Heart right ventricle (tissue), 16 donors: ENCODE results near the gene IFFO2. TPM values are rescaled to one million over a fixed set of nuclear protein-coding genes. Genes with fewer than 3 reads are reported as not detected.

ENCODE experiments used
- ATAC-seq, 8 donors: fragments of 200-7000 bp; cut with Tn5 transposase; one replicate each; pipeline ENCODE4 v1.9.1; 2020; ENCODE audit warnings: mild to moderate bottlenecking in 8 of 8, moderate library complexity in 8 of 8, moderate number of reproducible peaks in 1 of 8
- DNase-seq, 2 donors: peaks; one replicate each; pipeline ENCODE4 v3.0.0-alpha.2; 2020
- H3K27ac ChIP-seq, 10 donors: fragments of 200-600 bp; sonication (generic) in 2 of 10; one replicate each; pipeline versions ENCODE4 v1.5.0 to v1.8.0; 2020 to 2022; ENCODE audit warnings: mild to moderate bottlenecking in 3 of 10
- H3K27me3 ChIP-seq, 7 donors: fragments of 200-600 bp; one replicate each; pipeline ENCODE4 v1.8.0; 2021 to 2022; ENCODE audit warnings: mild to moderate bottlenecking in 2 of 7
- H3K36me3 ChIP-seq, 9 donors: fragments of 200-600 bp; sonication (generic) in 1 of 9; one replicate each; pipeline versions ENCODE4 v1.5.0 to v1.8.0; 2020 to 2022; ENCODE audit warnings: mild to moderate bottlenecking in 2 of 9
- H3K4me1 ChIP-seq, 9 donors: fragments of 200-600 bp; sonication (generic) in 1 of 9; one replicate each; pipeline versions ENCODE4 v1.5.0 to v1.8.0; 2020 to 2022; ENCODE audit warnings: mild to moderate bottlenecking in 4 of 9
- H3K4me3 ChIP-seq, 10 donors: fragments of 200-600 bp; sonication (generic) in 2 of 10; one replicate each; pipeline versions ENCODE4 v1.5.0 to v1.8.0; 2020 to 2022; ENCODE audit warnings: mild to moderate bottlenecking in 7 of 10, moderate library complexity in 2 of 10
- H3K9me3 ChIP-seq, 11 donors: fragments of 200-600 bp in 10 of 11; sonication (generic) in 2 of 11; one replicate each; pipeline versions ENCODE4 v1.5.0 to v1.8.0; 2013 to 2022; ENCODE audit warnings: mild to moderate bottlenecking in 2 of 11, control low read depth in 1 of 11, moderate library complexity in 1 of 11
- CTCF ChIP-seq, 9 donors: fragments of 200-600 bp; sonication (generic) in 2 of 9; IDR thresholded peaks; one replicate each; pipeline versions ENCODE4 v1.5.0 to v1.8.0; 2021 to 2022; ENCODE audit warnings: antibody characterized with exemption in 9 of 9, mild to moderate bottlenecking in 5 of 9, moderate library complexity in 1 of 9
- WGBS, 2 donors: extraction: QIAGEN DNeasy Blood & Tissue Kit; methylation state at CpG; one replicate each; pipeline ENCODE4 v1.1.7; 2013; ENCODE audit warnings: inconsistent platforms in 1 of 2; 5-methylcytosine and 5-hydroxymethylcytosine counted together
- intact Hi-C, 10 donors: fragments of 100-400 bp; cut with DNase I; formaldehyde crosslinking; loops; one replicate each; pipeline versions ENCODE4 v1.11.1 to v1.14.2; 2022
- polyA plus RNA-seq, 2 donors: library from polyadenylated mRNA; stranded (reverse); fragments of 200-250 nt; gene quantifications; one replicate each; pipeline ENCODE4 v1.2.3, GENCODE V29; 2013
- total RNA-seq, 10 donors: library from RNA; stranded (reverse); fragmentation: NEBNext Ultra II Directional in 3 of 10; extraction: Animal tissue kit (Norgen Biotek cat#: 25700) in 3 of 10; gene quantifications; one replicate each; pipeline versions ENCODE4 v1.2.1 to v1.2.4, GENCODE V29; 2021 to 2023
- donor health status: Arrhythmogenic right ventricular cardiomyopathy.
- donor health status: ischemic (EF 13 %, LVEDD 7.1; RV severe dilation, severe dysfunction).
- donor health status: healthy with polysubstance abuse.
- donor health status: DM: no; HTN: yes; CAD: no.
- donor health status: DM: no; HTN: no; CAD: no.
- donor health status: ischemic (EF 25% LVEDD 6.9; RV normal size, moderate dysfunction).
- donor health status: ischemic (EF 25% LVEDD 5.7; RV mildly dilated, moderate dysfunction).
- donor health status: healthy.
- donor health status: DM: yes; HTN: yes; CAD: no.
- donor health status: Ischemic cardiomyopathy.
- donor health status: ischemic (EF 35%, LVEDD 5.7; RV mildly dilated, moderate dysfunction).
- donor health status: nonischemic (EF 11% LVEDD 7.7; RV severe dilation, severe dysfunction).
- donor health status: DM: yes; HTN: yes; CAD: no.
- donor health status: PGD.
- donor health status: ischemic (EF 29% LVEDD 5.4; RV normal size, mild dysfunction).
- donor health status: nonischemic (EF 23%, LVEDD 6.1; RV moderate dilation, normal function).

Gene IFFO2
- total and polyA plus RNA-seq, 12 donors = 2.2 to 8.2 (median 4.6) TPM

- Histone ChIP-seq H3K4me3 (no peak overlapping the region), H3K27me3 (no peaks in the 10 kb centered on the region), H3K9me3 (no peaks in the 10 kb centered on the region), H3K27ac (peak overlapping the region; percentile 18 to 86 (median 76)), H3K36me3 (peaks cover 0 to 69% (median 10%) of the 10 kb centered on the region in 9 donors), H3K4me1 (peaks cover 4 to 45% (median 31%) of the 10 kb centered on the region in 9 donors)
- peak; percentile 93 to 100 (median 98) for TF ChIP-seq CTCF (IDR thresholded peaks at IDR 0.05)
- ATAC-seq = peak; percentile 86 to 95 (median 90)
- 26 to 30% methylated on average over 22 of the region's 22 CpGs for WGBS, 2 donors
- intact Hi-C loops = loop anchor here in 4 of 10 donors (5.0 to 10.0 kb wide), 4 partner anchors 39 to 184 kb away; partner anchors contain the start of gene IFFO2 (in 1 of the 4)
- DNase-seq = peak; percentile 85 to 89
Observed at GRCh38 chr1:18913065-18913835, 43.2 kb downstream of the IFFO2 start.

- ATAC-seq = no peak
Observed at GRCh38 chr1:18912550-18912949, 43.9 kb downstream of the IFFO2 start.

DNA sequence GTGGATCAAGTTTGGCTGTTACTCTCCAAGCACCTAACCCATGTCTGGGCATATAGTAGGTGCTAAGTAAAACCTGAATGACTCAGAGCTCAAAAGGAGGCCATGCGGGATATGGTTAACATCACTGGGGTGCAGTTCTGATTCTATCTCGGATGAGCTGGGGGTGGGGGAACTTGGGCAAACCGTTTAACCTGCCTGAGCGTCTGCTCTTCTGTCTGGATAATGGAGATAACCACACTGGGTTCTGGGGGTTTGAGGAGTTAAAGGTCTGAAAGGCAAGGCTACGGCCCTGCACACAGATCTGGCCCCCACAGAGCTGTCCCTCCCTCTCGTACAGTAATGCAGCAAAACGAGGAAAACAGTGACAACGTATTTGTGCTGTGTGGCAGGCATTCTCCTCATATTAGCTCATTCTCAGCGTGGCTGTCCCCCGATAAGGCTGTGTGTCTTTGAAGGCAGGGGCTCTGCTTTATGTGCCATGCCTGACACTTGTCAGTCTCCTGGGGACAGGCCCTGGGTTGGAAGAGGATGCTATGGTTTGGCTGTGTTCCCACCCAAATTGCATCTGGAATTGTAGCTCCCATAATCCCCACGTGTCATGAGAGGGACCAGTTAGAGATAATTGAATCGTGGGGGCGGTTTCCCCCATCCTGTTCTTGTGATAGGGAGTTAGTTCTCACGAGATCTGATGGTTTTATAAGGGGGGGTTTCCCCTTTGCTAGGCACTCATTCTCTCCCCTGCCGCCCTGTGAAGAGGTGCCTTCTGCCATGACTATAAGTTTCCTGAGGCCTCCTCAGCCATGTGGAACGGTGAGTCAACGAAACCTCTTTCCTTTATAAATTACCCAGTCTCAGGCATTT is 47.3 kb downstream of the IFFO2 start:
- no peak for DNase-seq
- no peaks in the 10 kb centered on the region for H3K27me3 ChIP-seq
- TF ChIP-seq CTCF (IDR thresholded peaks at IDR 0.05) = no peak
- intact Hi-C loops = loop anchor here (5.0 to 10.0 kb wide), 9 partner anchors 46 to 336 kb away; partner anchors contain the start of gene IFFO2 (in 3 of the 10)
- peaks cover 0 to 46% (median 10%) of the 10 kb centered on the region in 9 donors for H3K36me3 ChIP-seq
- peak overlapping the region in 5 of 10 donors; percentile 67 to 80 (median 75) for H3K27ac ChIP-seq
- no peaks in the 10 kb centered on the region for H3K9me3 ChIP-seq
- 67 to 74% methylated on average over 17 of the region's 17 CpGs for WGBS, 2 donors
- H3K4me1 ChIP-seq = peaks cover 12 to 56% (median 41%) of the 10 kb centered on the region in 9 donors
- no peak for ATAC-seq
- H3K4me3 ChIP-seq = no peak overlapping the region

More at GRCh38 chr1:18912550-18912949, 43.9 kb downstream of the IFFO2 start:
- intact Hi-C loops = loop anchor here in 4 of 10 donors (5.0 to 10.0 kb wide), 4 partner anchors 40 to 185 kb away; partner anchors contain the start of gene IFFO2 (in 1 of the 4)
- H3K36me3 ChIP-seq = peaks cover 0 to 68% (median 10%) of the 10 kb centered on the region in 9 donors
- DNase-seq = no peak
- no peak overlapping the region for H3K4me3 ChIP-seq
- peak overlapping the region in 8 of 10 donors; percentile 41 to 86 (median 77) for H3K27ac ChIP-seq
- TF ChIP-seq CTCF (IDR thresholded peaks at IDR 0.05) = no peak
- H3K27me3 ChIP-seq = no peaks in the 10 kb centered on the region
- 86 to 90% methylated on average over 3 of the region's 3 CpGs for WGBS, 2 donors
- peaks cover 8 to 52% (median 38%) of the 10 kb centered on the region in 9 donors for H3K4me1 ChIP-seq
- no peaks in the 10 kb centered on the region for H3K9me3 ChIP-seq
